Astrocyte of the cerebellum (primary cell): ENCODE data around the gene TES.

Experiments used
- DNase-seq: peaks from one replicate; pipeline ENCODE4 v3.0.0-alpha.2; 2011; ENCODE audit warnings: low read depth
- H3K4me3 ChIP-seq: 2 replicates; pipeline ENCODE4 v1.5.1; 2011; ENCODE audit warnings: mild to moderate bottlenecking, low read depth, low read length, moderate library complexity
- in situ Hi-C: cut with HindIII; loops from 2 replicates; pipeline ENCODE4 v1.10.0; 2017; ENCODE audit warnings: low sequenced_read_pairs
- TF ChIP-seq, protein P1 (sequence below): IDR thresholded peaks from 2 replicates; pipeline ENCODE4 v1.5.1; 2012; ENCODE audit warnings: low read length, low read depth, moderate library complexity, mild to moderate bottlenecking; ENCODE audit errors: missing control alignments

TES gene

DNA sequence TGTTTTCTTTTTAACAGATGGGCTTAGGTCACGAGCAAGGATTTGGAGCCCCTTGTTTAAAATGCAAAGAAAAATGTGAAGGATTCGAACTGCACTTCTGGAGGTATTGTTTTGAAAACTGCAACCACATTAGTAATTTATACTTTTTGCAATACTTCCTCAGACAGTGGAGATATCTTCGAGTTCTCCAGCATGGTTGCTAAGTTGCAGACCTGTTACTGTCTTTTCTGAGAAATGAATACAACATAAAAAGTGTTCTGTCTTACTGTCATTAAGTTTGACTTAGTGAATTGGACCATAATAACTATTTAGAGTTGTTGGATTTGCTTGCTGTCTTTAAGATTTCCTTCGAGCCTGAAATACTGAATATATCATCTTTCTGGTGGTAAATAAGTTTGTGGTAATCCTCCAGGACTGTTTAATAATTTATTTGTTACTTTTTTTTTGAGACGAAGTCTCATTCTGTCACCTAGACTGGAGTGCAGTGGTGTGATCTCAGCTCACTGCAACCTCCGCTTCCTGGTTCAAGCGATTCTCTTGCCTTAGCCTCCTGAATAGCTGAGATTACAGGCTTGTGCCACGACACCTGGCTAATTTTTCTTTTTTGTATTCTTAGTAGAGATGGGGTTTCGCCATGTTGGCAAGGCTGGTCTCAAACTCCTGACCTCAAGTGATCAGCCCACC is 24.3 kb downstream of the TES start:
- DNase-seq: no peak
- in situ Hi-C loops: no loop called here
- TF ChIP-seq, protein P1, sequence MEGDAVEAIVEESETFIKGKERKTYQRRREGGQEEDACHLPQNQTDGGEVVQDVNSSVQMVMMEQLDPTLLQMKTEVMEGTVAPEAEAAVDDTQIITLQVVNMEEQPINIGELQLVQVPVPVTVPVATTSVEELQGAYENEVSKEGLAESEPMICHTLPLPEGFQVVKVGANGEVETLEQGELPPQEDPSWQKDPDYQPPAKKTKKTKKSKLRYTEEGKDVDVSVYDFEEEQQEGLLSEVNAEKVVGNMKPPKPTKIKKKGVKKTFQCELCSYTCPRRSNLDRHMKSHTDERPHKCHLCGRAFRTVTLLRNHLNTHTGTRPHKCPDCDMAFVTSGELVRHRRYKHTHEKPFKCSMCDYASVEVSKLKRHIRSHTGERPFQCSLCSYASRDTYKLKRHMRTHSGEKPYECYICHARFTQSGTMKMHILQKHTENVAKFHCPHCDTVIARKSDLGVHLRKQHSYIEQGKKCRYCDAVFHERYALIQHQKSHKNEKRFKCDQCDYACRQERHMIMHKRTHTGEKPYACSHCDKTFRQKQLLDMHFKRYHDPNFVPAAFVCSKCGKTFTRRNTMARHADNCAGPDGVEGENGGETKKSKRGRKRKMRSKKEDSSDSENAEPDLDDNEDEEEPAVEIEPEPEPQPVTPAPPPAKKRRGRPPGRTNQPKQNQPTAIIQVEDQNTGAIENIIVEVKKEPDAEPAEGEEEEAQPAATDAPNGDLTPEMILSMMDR: no peak
- H3K4me3 ChIP-seq: no peak overlapping the region

DNA sequence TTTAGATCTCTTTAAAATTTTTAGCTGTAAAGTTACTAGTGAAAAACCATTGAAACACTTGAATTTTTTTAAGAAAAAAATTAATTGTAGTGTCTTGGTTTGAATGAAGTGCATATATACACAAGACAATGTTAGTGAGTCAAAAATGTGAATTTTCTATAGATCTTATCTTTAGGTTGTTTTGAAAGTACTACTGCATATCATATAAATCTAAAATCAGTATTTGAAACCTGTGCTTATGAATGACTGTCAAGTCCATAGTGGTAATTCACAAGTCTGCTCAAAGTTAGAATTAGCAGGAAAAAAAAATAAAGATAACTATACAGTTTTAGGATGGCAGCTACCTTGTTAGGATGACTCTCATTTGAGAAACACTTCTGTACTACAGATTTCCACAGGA is 25.0 kb downstream of the TES start:
- no peak overlapping the region for H3K4me3 ChIP-seq
- TF ChIP-seq, protein P1: no peak
- DNase-seq: no peak
- in situ Hi-C loops: no loop called here

DNA sequence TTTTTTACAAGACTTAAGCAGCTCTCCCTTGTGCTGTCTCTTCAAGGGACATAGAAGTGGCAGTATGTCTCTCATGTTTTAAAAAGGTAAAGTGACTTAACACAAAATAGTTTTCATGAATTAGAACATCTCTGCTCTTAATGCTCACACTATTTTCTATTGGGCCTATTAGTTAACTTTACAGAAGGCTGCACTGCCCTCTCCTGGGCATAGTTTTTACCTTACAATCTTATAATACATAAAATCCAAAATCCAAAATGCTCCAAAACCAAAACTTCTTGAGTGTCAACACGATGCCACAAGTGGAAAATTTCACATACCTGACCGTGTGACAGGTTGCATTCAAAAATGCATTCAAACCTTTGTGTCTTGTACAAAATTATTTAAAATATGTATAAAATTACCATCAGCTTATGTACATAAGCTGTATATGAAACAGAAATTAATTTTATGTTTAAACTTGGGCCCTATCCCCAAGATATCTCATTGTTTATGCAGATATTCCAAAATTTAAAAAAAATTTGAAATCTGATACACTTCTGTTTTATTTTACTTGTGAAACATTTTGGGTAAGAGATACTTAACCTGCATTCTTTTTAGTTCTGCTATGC is 25.8 kb downstream of the TES start:
- in situ Hi-C loops: no loop called here
- TF ChIP-seq, protein P1: peak; percentile 40
- no peak overlapping the region for H3K4me3 ChIP-seq
- no peak for DNase-seq

DNA sequence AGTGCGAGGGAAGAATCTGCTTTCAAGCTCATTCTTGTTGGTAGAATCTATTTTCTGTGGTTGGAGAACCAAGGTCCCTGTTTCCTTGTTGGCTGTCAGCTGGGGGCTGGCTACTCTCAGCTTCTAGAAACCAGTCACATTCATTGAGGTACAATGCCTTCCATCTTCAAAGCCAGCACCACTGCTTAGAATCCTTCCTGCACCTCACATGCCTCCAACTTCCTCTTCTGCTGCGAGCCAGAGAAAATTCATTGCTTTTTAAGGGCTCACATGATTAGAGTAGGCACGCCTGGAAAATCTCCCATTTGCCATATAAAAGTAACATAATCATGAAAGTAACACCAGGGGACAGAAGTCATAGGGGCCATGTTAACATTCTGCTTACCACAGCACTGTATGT is 28.7 kb downstream of the TES start:
- no peak overlapping the region for H3K4me3 ChIP-seq
- TF ChIP-seq, protein P1: no peak
- in situ Hi-C loops: no loop called here
- no peak for DNase-seq

DNA sequence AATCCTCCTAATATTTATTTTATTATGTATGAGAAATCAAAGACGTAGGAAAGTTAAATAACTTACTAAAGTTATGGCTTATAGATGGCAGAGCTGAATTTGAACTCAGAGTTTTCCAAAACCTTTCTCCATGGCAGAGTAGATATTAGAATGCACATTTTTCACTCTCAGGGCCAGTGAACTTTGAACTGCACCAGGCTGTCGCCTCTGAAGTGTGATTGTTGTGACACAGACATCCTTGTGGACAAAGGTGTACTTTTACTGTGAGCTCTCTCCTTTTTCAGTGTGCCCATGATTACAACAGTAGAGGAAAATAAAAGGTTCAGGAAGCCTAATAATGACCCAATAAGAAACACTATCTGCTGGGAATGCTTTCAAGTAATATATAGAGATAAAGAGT is 29.1 kb downstream of the TES start:
- in situ Hi-C loops: no loop called here
- no peak overlapping the region for H3K4me3 ChIP-seq
- DNase-seq: no peak
- TF ChIP-seq, protein P1: no peak

DNA sequence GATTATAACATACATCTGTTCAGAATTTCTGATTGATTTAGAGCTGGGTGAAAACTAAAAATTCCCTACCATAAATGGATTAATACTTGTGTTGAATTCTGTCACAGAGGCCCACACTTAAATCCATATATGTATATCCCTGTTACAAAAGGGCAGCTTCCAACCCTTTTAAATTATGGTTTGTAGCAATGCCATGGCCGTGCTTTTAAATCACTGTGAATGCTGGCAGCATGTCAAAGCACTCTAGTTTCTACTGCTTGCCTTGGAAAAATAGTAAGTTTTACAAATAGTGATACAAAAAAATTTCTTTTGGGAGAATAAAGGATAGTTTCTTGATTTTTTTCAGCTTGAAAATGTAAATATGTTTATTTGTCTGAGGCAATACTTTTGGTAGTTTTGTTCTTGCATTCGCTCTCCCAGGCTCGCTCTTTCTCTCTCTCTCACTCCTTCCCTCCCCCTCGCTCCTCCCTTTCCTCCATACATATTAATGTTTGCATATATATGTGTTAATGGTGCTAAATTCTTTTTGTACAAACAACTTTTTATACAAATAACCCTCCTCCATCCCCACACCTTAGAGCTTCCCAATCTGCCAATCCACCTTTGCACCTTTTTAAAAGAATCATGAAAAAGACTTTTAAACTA is 29.8 kb downstream of the TES start:
- DNase-seq: no peak
- H3K4me3 ChIP-seq: no peak overlapping the region
- TF ChIP-seq, protein P1: no peak
- in situ Hi-C loops: no loop called here
